HG02981 (cell line): ENCODE data around the gene DSCAM.

Experiments used
- ATAC-seq: cut with Tn5 transposase; IDR thresholded peaks from one replicate; pipeline ENCODE4 v1.9.1; 2021; ENCODE audit warnings: mild to moderate bottlenecking, moderate library complexity; ENCODE audit not compliant: unreplicated experiment

Gene DSCAM

GRCh38 chr21:40155563-40155962 lies 691.4 kb downstream of the DSCAM start:
- ATAC-seq, result no peak

GRCh38 chr21:40153351-40153750 lies 693.6 kb downstream of the DSCAM start:
- ATAC-seq, result no peak

- no peak for ATAC-seq
Measured at GRCh38 chr21:40152476-40152875, 694.5 kb downstream of the DSCAM start.

GRCh38 chr21:40151611-40152010 lies 695.3 kb downstream of the DSCAM start:
- ATAC-seq, result no peak

- ATAC-seq, result no peak
Measured at GRCh38 chr21:40146216-40146837, 700.6 kb downstream of the DSCAM start.

- no peak for ATAC-seq
Measured at GRCh38 chr21:40143822-40144525, 703.0 kb downstream of the DSCAM start.

- ATAC-seq, result no peak
Measured at GRCh38 chr21:40141621-40142020, 705.3 kb downstream of the DSCAM start.

- no peak for ATAC-seq
Measured at GRCh38 chr21:40140675-40141074, 706.3 kb downstream of the DSCAM start.

- no peak for ATAC-seq
Measured at GRCh38 chr21:40139636-40140035, 707.3 kb downstream of the DSCAM start.

- no peak for ATAC-seq
Measured at GRCh38 chr21:40136571-40136970, 710.4 kb downstream of the DSCAM start.

GRCh38 chr21:40134731-40135492 lies 712.0 kb downstream of the DSCAM start:
- no peak for ATAC-seq

GRCh38 chr21:40130476-40130875 lies 716.5 kb downstream of the DSCAM start:
- no peak for ATAC-seq

- no peak for ATAC-seq
Measured at GRCh38 chr21:40129809-40130208, 717.1 kb downstream of the DSCAM start.

GRCh38 chr21:40128891-40129290 lies 718.1 kb downstream of the DSCAM start:
- ATAC-seq, result no peak

- no peak for ATAC-seq
Measured at GRCh38 chr21:40120940-40121575, 725.9 kb downstream of the DSCAM start.

GRCh38 chr21:40118527-40118926 lies 728.4 kb downstream of the DSCAM start:
- ATAC-seq, result no peak

- ATAC-seq, result no peak
Measured at GRCh38 chr21:40117236-40117635, 729.7 kb downstream of the DSCAM start.

- no peak for ATAC-seq
Measured at GRCh38 chr21:40115775-40116174, 731.2 kb downstream of the DSCAM start.

- ATAC-seq, result no peak
Measured at GRCh38 chr21:40102682-40103081, 744.3 kb downstream of the DSCAM start.

- ATAC-seq, result no peak
Measured at GRCh38 chr21:40099809-40100208, 747.1 kb downstream of the DSCAM start.

GRCh38 chr21:40095477-40095876 lies 751.5 kb downstream of the DSCAM start:
- ATAC-seq, result no peak
